Measurements from ENCODE around the gene TBC1D8. TPM values are rescaled to one million over a fixed set of nuclear protein-coding genes. Genes with fewer than 3 reads are reported as not detected.

Gene TBC1D8
- polyA plus RNA-seq, 10 donors = 15.0 to 27.4 (median 19.6) TPM

DNA sequence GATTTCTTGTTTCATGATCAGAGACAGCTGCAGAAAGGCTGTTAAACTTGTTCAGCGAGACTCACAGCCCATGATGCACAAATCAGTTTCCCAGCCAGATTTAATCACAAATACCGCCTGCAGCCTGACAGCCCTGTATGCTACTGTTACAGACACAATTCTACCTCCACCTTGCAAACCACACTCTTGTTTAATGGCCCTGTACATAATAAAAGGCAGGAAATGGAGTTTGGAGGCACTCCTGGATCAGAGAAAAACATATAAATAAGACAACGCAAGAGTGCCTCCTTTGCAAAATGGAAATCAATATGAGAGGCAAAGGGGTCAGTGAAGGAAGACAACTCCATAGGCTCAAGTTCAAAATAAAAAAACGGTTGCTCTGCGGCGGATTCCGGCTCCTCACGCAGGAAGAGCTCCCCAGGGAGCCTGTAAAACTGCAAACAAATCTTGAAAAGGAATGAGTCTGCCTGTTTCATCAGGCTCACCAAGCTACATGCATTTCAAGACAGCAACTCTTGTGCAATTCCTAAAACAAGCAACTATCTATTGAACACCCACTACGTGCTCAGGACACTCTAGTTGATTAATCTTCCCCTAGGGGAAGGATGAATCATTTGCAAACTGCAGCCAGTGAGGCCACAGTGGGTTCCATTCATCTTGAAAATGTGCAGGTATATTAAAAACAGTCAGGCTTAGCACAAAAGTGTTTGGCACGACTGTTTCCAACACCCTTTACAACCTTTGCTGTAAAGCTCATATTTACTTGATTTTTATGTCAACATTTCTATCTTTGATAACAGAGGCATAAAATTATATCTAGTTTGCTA, 37.5 kb downstream of the TBC1D8 start:
- DNase-seq = peak in 2 of 3 donors; percentile 34 to 71

DNA sequence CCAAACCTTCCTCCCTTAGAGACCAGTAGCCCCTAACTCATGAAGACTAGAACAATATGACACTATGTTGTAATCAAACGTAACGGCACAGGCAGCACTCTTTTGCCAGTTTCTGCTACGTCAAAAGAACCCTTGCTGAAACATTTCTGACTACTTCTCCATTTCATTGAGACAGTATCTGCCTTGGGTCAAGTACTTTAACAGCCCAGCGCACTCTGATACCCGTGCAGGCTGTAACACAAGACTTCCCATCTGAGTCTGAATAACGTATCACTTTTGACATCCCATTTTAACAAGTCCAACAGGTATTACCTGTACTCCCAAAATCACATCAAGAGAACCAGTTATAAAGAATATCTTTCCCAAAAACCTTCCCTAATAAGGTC, 38.4 kb downstream of the TBC1D8 start:
- no peak for DNase-seq

DNA sequence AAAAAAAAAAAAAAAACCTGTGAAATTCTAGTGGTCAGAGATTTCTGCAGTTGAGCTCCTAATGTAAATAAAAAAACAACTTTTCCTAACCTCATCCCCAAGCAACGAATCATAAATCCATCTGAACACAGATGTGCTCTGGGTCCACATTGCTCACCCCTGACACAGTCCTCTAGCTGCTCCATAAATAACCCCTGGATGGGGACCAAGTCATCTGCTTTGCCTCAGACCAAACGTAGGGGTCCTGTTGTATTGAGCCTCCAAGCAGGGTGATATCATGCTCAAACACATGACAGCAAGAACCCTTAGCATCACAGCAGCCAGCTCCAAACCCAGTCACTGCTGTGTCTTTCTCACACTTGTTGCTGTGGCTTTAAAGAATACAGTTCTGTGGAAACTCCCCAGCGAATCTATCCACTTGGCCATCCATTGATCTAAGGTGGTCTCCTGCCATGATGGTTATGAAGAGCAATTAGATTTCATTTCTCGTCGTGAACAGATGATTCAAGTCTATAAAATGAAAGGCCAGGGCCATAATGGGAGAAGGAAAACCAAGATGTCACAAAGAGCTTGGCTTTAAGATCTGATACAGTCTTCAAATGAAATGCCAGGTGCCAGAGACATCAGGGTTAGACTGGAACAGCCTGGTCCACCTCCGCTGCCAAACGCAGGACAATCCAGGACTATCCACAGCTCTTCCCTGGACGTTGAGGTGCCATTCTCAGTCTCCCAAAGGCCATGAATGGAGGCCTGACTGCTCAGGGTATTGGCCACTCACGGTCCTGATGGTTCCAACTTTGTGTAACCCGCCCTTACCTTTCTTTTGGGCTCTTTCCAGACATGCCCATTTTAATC, 39.0 kb downstream of the TBC1D8 start:
- peak; percentile 84 to 91 (median 86) for DNase-seq

DNA sequence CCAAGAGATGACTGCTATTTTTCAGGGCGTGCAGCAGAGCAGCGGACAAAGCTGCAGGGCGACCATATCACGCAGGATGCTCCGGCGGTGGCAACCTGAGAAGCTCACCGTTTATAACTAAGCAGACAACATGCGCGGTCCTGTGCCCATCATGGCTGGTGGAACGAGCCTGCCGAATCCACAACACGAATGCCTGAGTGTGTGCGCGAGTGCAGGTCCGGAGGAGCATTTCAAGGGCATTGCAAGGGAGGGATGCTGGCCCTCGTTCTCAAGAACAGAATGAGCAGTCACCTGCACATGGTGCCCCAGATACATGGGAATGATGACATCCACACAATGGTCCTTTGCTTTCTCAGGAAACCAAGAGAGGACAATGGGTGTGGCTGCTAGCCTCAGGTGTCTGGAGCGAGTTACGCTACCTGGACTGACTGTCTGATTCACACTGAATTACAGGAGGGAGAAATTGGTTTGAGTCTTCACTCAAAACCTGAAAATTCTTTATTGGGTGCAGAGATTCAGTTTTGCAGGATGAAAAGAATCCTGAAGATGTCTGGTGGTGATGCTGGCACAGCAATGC, 39.8 kb downstream of the TBC1D8 start:
- DNase-seq = no peak

DNA sequence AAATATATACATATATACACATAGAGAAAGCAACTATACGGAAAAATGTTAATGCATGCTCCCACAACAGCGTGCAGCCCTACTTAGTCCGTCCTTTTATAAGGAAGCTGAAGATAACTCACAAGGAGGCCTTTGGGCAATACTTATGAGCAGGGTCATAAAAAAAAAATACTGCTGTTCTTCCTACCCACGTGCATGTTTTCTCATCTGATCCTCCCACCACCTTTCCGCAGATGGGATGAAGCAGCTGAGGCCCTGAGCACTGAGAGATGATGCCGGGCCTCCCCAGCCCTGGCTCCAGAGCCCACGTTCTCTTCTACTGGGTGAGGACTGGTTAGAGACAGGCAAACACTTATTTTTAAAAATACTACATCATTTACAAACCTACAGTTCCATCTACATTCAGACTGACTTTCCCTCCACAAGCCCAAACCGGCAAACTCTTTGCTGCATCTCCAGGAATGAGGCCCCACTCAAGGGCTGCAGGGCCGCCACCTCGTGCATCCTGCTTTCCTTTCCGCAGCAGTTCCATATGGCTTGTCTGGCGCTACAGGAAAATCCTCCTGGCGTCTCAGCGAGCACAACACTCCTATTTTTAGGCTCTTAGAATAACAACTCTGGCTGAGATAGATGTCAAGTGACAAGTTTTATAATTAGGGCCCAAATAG, 41.6 kb downstream of the TBC1D8 start:
- DNase-seq = peak; percentile 59 to 89 (median 59)

DNA sequence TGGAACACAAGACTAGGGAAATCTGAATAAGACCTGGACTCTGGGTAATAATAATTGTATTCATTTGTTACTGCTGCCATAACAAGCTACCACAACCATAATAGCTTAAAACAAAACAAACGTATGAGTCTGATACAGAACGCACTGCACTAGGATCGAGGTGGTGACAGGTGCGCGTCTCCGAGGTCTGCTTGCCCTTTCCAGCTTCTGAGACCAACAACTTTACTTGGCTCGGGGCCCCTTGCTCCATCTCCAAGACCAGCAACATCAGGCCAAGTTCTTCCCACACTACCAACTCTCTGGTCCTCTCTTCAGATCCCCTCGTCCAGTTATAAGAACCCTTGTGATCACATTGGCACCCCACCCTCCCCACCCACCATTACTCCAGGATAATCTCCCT, 42.8 kb downstream of the TBC1D8 start:
- no peak for DNase-seq

DNA sequence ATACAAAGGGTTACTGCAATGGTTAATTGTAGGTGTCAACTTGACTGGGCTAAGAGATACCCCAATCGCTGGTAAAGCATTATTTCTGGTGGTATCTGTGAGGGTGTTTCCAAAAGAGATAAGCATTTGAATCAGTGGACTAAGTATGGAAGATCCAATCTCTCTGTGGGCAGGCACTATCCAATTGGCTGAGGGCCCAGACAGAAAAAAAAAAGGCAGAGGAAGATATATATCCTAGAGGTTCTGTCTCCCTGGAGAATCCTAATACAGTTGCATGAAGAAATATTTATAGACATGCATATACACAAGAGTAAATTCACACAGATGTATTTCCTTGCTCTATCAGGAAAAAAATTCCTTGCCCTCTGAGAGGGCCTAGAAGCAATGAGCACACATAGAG, 43.9 kb downstream of the TBC1D8 start:
- DNase-seq = no peak

DNA sequence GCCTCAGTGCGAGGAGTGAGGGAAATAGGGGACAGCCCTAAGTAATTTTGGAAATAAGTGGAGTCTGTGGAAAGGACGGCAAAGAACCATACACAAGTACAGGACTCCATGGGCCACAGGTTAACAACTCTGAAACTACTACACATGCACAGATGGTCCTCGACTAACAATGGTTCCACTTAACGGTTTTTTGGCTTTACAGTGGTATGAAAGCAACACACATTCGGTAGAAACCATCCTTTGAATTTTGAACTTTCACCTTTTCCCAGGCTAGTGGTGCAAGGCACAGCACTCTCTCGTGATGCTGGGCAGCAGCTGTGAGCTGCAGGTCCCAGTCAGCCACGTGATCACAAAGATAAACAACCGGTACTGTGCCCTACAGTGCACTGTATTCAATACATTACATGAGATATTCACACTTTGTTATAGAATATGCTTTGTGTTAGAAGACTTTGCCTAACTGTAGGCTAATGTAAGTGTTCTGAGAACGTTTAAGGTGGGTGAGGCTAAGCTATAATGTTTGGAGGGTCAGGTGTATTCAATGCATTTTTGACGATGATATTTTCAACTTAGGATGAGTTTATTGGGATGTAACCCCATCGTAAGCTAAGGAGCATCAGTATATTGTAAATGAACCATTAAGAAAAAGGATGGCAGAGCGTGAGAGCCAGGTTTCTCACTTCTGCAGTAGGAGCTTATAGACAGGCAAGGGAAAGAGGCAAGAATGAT, 44.6 kb downstream of the TBC1D8 start:
- no peak for DNase-seq

DNA sequence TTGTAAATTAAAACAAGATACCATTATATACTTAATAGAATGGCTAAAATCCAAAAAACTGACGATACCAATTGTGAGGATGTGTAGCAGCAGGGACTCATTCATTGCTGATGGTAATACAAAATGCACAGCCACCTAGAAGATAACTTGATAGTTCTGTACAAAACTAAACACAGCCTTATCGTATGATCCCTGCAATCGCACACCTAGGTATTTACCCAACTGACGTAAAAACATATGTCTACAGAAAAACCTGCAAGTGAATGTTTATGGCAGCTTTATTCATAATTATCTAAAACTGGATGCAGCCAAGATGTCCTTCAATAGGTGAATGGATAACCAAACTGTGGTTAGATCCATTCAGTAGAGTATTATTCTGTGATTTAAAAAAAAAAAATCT, 45.5 kb downstream of the TBC1D8 start:
- DNase-seq = no peak

DNA sequence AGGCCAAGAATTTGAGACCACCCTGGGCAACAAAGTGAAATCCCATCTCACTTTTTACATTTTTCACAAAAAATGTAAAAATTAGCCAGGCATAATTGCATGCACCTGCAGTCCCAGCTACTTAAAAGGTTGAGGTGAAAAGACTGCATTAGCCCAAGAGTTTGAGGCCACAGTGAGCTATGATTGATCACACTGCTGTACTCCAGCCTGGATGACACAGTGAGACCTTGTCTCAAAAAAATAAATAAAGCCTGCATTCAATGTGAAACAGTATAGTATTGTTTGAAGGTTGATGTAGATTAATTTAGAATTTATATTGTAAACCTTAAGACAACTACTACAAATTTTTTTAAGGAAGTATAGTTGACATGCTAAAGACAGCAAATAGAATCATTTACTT, 53.5 kb downstream of the TBC1D8 start:
- no peak for DNase-seq

DNA sequence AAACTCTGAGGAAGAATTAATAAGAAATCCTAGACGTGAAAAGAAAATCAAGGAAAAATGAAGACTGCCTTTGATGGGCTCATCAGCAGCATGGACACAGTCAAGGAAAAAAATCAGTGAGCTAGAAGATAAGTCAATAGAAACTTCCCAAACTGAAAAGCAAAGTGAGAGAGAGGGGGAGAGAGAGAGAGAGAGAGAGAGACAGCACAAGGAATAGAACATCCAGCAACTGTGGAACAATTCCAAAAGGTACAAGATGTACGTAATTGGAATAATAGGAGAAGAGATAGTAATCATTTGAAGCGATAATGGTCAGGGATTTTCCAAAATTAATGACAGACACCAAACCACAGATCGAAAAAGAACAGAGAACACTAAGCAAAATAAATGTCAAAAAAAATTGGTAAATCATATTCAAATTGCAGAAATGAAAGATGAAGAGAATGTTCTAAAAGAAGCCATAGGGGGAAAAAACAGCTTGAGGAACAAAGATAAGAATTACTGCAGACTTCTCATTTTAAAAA, 54.5 kb downstream of the TBC1D8 start:
- DNase-seq = no peak

DNA sequence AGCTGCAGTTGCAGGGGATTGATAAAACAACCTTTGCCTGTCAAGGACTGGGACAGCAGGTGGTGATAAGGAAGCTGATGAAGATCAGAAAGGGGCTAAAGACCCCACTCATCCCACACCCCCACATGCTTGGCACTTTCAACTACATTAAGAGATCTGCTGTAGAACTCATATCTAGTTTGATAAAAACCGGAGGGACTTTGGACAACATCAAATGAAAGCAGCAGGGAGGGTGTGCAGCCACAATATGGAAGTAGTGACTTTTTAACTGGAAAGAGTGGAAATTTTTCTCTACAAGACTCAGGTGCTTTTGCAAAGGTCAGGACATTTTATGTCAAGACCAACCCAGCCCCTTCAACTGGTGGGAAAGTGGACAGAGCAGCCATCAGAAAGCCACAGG, 56.8 kb downstream of the TBC1D8 start:
- DNase-seq = no peak

DNA sequence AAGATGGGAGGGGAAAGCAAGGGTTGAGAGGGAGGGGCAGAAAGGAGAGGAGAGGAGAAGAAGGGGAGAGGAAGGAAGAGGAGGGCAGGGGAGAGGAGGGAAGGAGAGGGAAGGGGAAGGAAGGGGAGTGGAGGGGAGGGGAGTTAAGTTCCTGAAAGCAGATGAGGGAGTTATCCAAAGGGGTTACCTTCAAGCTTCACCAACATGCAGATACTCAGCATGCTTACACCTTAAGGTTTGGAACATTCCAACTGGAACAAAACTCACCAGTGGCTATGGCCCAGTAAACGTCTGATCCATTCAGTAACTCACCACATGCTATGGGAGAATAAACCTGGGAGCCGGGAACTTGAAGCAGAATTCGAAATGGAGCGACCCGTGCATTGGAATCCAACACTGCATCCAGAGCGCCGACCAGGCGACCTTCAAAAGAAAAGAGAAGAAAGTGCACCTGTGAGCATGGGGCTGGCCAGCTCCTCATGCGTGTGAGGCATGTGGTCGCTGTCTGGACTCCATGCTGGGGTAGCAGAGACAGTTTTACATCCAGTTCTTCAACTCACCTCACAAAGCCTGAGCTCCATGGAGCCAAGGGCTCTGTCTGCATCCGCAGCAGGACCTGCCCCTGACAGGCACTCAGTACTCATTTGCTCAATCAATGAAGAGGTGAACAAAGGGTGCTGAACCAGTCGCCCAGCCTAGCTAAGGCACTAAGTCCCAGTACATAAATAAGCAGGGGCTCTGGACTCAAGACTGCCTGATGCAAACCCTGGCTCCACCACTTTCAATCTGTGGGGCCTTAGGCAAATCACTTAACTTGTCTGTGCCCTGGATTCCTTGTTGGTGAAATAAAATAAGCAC, 61.0 kb downstream of the TBC1D8 start:
- DNase-seq = no peak

DNA sequence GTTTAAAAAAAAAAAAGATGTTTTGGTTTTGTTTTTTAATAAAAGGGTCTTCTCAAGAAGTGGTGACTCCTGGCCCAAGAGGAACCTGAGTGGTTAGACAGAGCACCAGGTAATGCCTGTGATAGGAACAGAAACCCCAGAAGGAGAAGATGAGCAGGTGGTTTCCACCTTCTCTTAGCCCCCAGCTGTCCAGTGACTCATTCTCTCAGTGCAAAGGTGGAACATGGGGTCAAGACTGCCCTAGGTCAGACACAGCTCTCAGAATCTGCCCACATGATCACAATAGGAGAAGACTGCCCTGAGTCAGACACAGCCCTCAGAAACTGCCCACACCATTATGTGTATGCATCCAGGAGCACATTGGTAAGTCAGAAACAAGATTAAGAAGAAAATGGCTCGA, 61.8 kb downstream of the TBC1D8 start:
- no peak for DNase-seq

DNA sequence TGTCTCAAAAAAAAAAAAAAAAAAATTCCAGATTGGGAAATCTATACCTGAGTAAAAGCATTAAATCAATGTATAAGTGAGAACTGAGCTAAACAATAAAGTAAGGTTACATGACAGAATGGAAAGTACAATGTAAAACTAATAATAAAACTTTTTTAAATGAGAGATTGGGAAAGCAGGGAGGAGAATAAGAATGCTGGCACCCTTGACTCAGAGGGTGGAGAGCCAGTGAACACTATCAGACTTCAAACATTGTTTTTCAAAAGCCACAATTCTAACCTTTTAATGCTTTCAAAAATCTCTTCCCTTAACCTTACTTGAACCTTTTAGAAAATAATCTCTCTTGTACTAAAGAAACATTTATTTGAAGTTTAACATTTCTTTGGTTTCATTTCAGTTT, 63.5 kb downstream of the TBC1D8 start:
- DNase-seq = no peak

DNA sequence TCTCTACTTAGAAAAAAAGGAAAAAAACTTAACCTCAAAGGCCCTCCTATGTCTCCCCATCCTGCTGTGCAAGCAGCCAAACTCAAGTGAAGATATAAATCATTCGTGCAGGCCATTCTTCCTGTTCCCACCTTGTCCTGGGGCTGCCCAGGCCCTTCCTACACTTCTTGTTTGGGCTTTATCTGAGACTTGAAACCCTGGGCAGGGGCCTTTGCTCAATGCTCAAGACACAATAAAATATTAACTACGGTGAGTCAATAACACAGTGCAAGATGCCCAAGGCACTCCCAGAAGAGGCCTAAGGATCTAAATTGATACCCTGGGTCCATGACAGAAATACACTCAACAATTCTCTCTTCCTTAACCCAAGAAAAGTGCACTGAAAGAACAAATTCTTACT, 67.6 kb downstream of the TBC1D8 start:
- DNase-seq = no peak

DNA sequence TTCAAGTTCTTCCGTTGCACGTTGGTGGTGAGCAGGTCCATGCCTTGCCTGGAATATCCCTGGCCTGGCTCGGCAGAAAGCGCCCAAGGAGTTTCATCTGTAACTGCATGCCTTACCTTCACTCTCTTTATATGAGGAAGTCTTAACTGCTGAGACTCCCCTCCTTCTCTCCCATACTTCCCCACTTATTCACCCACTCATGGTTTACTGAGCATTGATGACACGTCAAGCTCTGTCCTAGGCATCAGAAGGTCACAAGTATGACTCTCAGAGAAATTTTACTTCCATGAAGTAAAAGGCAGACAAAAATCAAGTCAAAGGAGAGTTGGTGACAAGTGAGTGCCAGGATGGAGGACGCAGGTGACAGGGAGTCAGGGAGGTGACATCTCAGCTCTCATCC, 68.2 kb downstream of the TBC1D8 start:
- DNase-seq = no peak

DNA sequence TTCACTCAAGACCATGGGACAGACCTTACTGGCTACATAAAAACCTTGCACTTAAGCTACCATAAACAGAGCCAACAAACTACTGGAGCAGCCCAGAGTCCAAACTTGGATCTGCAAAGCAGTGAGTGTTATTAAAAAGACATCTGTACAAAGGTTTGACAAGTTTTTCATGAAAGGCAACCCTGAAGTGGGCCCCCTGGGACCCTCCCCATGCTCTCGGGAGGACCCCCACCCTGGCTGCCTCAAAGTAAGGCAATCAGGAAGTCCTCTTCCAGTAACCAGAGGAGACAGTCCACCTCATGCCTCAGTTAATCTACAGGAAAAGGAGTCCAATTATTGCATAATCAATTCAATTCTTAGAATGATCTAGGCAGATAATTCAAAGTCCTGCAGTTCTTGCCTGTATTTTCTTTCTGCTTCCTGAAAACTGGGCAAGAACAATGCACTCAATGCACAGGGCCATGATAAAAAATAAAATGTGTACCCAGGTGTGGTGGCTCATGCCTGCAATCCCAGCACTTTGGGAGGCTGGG, 69.7 kb downstream of the TBC1D8 start:
- DNase-seq = no peak

DNA sequence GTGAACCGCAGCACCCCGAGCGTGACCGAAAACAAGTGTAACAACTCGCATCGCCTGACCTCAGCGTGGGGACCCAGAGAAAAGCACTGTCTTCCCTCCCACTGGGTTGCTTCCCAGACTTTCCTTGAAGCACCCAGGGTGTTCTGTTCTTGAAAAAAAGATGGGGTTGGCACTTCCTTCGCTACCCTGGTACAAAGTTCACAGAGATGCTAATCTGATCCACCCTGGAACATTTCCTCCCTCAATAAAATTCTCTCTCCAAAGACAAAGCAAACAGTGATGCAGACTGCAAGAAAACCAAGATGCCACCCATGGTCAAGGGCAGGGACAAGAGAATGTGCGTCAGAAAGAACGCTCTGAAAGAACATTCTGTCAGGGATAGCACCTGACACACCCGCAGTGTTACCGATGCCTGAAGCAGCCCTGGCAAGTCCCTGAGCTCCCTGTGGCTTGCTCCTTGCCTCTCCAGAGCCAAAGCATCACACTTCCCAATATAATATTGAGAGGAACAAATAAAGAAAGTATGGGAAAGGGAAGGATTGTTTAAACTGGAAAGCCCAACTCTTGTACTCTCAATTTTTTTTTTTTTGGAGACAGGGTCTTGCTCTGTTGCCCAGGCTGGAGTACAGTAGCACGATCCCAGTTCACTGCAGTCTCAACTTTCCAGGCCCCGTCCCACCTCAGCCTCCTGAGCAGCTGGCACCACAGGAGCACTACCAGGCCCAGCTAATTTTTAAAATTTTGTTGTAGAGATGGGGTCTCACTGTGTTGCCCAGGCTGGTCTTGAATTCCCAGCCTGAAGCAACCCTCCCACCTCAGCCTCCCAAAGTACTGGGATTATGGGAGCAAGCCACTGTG, 70.7 kb downstream of the TBC1D8 start:
- no peak for DNase-seq
